GM12878 (cell line): ENCODE results near the gene KLC3. TPM values are rescaled to one million over a fixed set of nuclear protein-coding genes. Genes with fewer than 3 reads are reported as not detected.
A peak's percentile ranks its signal among the peaks of the same experiment; 100 is the strongest.
"Not testable (repeated sequence)": the region's sequence is repeated elsewhere in the genome, so short reads cannot be mapped to it uniquely, and the experiment has no call there.

Experiments used
- ATAC-seq: fragments of 200-7000 bp; cut with Tn5 transposase; 3 replicates; pipeline ENCODE4 v1.9.1; 2020; ENCODE audit warnings: mild to moderate bottlenecking, moderate library complexity
- BruUV-seq: library from RNA; stranded (reverse); fragments of 400-500 nt; replicated peaks from 2 replicates; lab custom pipeline; 2021; lab: Mats Ljungman, UMichigan
- CTCF ChIA-PET: fragments of 300-600 bp; sonication (Branson Sonifier 250); formaldehyde crosslinking; extraction: SDS; loops from one replicate; lab custom pipeline; 2021; ENCODE audit warnings: inconsistent platforms; lab: Yijun Ruan, JAX
- POLR2A ChIA-PET: fragments of 350-600 bp; formaldehyde crosslinking; extraction: SDS; loops from one replicate; lab custom pipeline; 2021; ENCODE audit warnings: inconsistent platforms; lab: Charles Lee
- RAD21 ChIA-PET: fragments of 300-600 bp; sonication (Branson Sonifier 250); formaldehyde crosslinking; loops from one replicate; lab custom pipeline; 2023; ENCODE audit warnings: antibody characterized with exemption; ENCODE audit not compliant: unreplicated experiment; lab: Charles Lee
- SMC1A ChIA-PET: fragments of 300-600 bp; sonication (Branson Sonifier 250); formaldehyde crosslinking; loops from one replicate; lab custom pipeline; 2023; ENCODE audit not compliant: unreplicated experiment, uncharacterized antibody; lab: Charles Lee
- DNase-seq: peaks from one replicate; pipeline ENCODE4 v3.0.0-alpha.2; 2011; ENCODE audit warnings: low read depth, low spot score
- FAIRE-seq: peaks from 3 replicates; lab custom pipeline; 2011; peaks lifted over from hg19 to GRCh38; lab: Jason Lieb, UNC
- H2AFZ ChIP-seq: 2 replicates; pipeline ENCODE4 v1.6.0; 2011; ENCODE audit warnings: low read depth, low read length, control low read depth; ENCODE audit not compliant: control insufficient read depth
- H3K27ac ChIP-seq: 2 replicates; pipeline ENCODE4 v1.5.1; 2011; ENCODE audit warnings: control low read depth; ENCODE audit not compliant: control insufficient read depth, insufficient read depth
- H3K27me3 ChIP-seq, 2 experiments: replicated peaks in 1 of 2; 2 replicates each; pipeline versions ENCODE4 v1.6.0 to v1.6.1; 2011; ENCODE audit warnings: low read length in 1 of 2; ENCODE audit not compliant: control insufficient read depth in 2 of 2, insufficient read depth in 2 of 2
- H3K36me3 ChIP-seq, 2 experiments: 2 replicates each; pipeline ENCODE4 v1.5.1; 2011; ENCODE audit warnings: low read length in 1 of 2; ENCODE audit not compliant: control insufficient read depth in 2 of 2, insufficient read depth in 2 of 2
- H3K4me1 ChIP-seq: 2 replicates; pipeline ENCODE4 v1.6.1; 2011; ENCODE audit warnings: mild to moderate bottlenecking, low read length, moderate library complexity, mixed read lengths; ENCODE audit not compliant: control insufficient read depth, insufficient read depth
- H3K4me2 ChIP-seq: 2 replicates; pipeline ENCODE4 v1.6.0; 2011; ENCODE audit warnings: control low read depth; ENCODE audit not compliant: control insufficient read depth, insufficient read depth
- H3K4me3 ChIP-seq: fragments of 200-600 bp; sonication (generic); 2 replicates; pipeline ENCODE4 v1.5.1; 2016
- H3K79me2 ChIP-seq: 2 replicates; pipeline ENCODE4 v1.6.0; 2011; ENCODE audit warnings: low read length; ENCODE audit not compliant: control insufficient read depth, insufficient read depth
- H3K9ac ChIP-seq: 2 replicates; pipeline ENCODE4 v1.8.0; 2011; ENCODE audit warnings: low read length, control low read depth, mixed read lengths; ENCODE audit not compliant: control insufficient read depth, insufficient read depth
- H3K9me3 ChIP-seq: replicated peaks from 3 replicates; pipeline ENCODE4 v1.5.1; 2011; ENCODE audit warnings: mild to moderate bottlenecking, low read length; ENCODE audit not compliant: control insufficient read depth, insufficient read depth
- H4K20me1 ChIP-seq: 2 replicates; pipeline ENCODE4 v1.6.0; 2011; ENCODE audit not compliant: control insufficient read depth, insufficient read depth
- ASH2L ChIP-seq: fragments of 300-600, 200-600 bp; sonication (generic); IDR thresholded peaks from 2 replicates; pipeline ENCODE4 v1.6.1; 2017; ENCODE audit warnings: low read depth, mild to moderate bottlenecking, borderline replicate concordance
- BHLHE40 ChIP-seq, 2 experiments: fragments of 450-650 bp in 1 of 2; IDR thresholded peaks; 2 replicates each; pipeline ENCODE4 v1.6.1; 2011 to 2017; ENCODE audit warnings: low read depth in 2 of 2, borderline replicate concordance in 1 of 2, improper control_type of control experiment in 1 of 2, low read length in 1 of 2, mild to moderate bottlenecking in 1 of 2
- KDM1A ChIP-seq: fragments of 200-600 bp; sonication (generic); IDR thresholded peaks from 2 replicates; pipeline ENCODE4 v1.6.1; 2016; ENCODE audit warnings: borderline replicate concordance
- MAX ChIP-seq: IDR thresholded peaks from 2 replicates; pipeline ENCODE4 v1.6.1; 2012; ENCODE audit warnings: low read depth, low read length, improper control_type of control experiment
- NFYB ChIP-seq: IDR thresholded peaks from 2 replicates; pipeline ENCODE4 v1.6.1; 2011; ENCODE audit warnings: low read depth, mild to moderate bottlenecking, low read length, improper control_type of control experiment, moderate library complexity; ENCODE audit not compliant: insufficient read depth
- POLR2AphosphoS5 ChIP-seq: IDR thresholded peaks from 2 replicates; pipeline ENCODE4 v1.6.1; 2011; ENCODE audit warnings: mild to moderate bottlenecking, low read length, inconsistent platforms
- SUZ12 ChIP-seq: fragments of 200-600 bp; sonication (generic); IDR thresholded peaks from one replicate; pipeline ENCODE4 v1.6.1; 2018; ENCODE audit warnings: antibody characterized with exemption, mild to moderate bottlenecking; ENCODE audit not compliant: unreplicated experiment
- USF1 ChIP-seq: IDR thresholded peaks from 2 replicates; pipeline ENCODE4 v1.6.1; 2011; ENCODE audit warnings: borderline replicate concordance, low read depth, mild to moderate bottlenecking, moderate library complexity, mixed read lengths, low read length; ENCODE audit not compliant: insufficient read depth; ENCODE audit errors: extremely low read length
- ZBED1 ChIP-seq: IDR thresholded peaks from 2 replicates; pipeline ENCODE4 v1.6.1; 2016; ENCODE audit warnings: borderline replicate concordance
- WGBS: methylation state at CpG from one replicate; pipeline ENCODE4 v1.1.6; 2016; ENCODE audit warnings: low lambda C conversion rate; ENCODE audit not compliant: insufficient replicate concordance, insufficient coverage; ENCODE audit errors: missing lambda C conversion rate; 5-methylcytosine and 5-hydroxymethylcytosine counted together
- in situ Hi-C: fragments of 300-500 bp; cut with MboI; formaldehyde crosslinking; loops from 9 replicates; pipeline ENCODE4 v1.14.3; 2018; ENCODE audit warnings: mixed read lengths
- intact Hi-C: fragments of 100-400 bp; cut with micrococcal nuclease; formaldehyde crosslinking; loops from one replicate; pipeline ENCODE4 v1.14.2; 2022; ENCODE audit not compliant: unreplicated experiment
- polyA plus RNA-seq, 11 experiments: library from polyadenylated mRNA; depleted of rRNA in 4 of 11; unstranded in 6 of 11; stranded (reverse) in 5 of 11; fragments of >200 nt; fragmentation: Nextera tagmentation in 4 of 11; fragmentation: Illumina TruSeq in 1 of 11; extraction: Ambion mirVana in 4 of 11; extraction: Trizol in 1 of 11; gene quantifications; 1 replicate in 1 of 11; 2 replicates in 10 of 11; pipeline versions ENCODE4 v1.2.1 to v1.2.3, GENCODE V29; 2011 to 2016; ENCODE audit warnings: inconsistent platforms in 2 of 11, missing spikeins in 2 of 11, low read depth in 1 of 11
- total RNA-seq, 4 experiments: library from RNA; depleted of rRNA in 3 of 4; stranded (reverse); fragments of >200 nt in 3 of 4; fragmentation: Illumina TruSeq in 1 of 4; extraction: Trizol in 1 of 4; gene quantifications; 2 replicates each; pipeline versions ENCODE4 v1.2.1 to v1.2.3, GENCODE V29; 2013 to 2021
- TF ChIP-seq, protein P1 (sequence below): IDR thresholded peaks from 2 replicates; pipeline ENCODE4 v1.6.1; 2012; ENCODE audit warnings: low read depth, low read length, improper control_type of control experiment

The KLC3 gene
- total and polyA plus RNA-seq, 10 of the 15 experiments (the other 5 are each of a cell fraction or from before 2014, with no cell fraction given), result 0.03 to 0.38 (median 0.28) TPM; not detected in 5

- DNase-seq, result no peak
- intact Hi-C loops (loop anchor here (10.0 kb wide), 1 partner anchor 239 kb away; the partner anchor contains the start of gene PPP1R37), in situ Hi-C loops (loop anchor here (10.0 kb wide), 1 partner anchor 429 kb away; the partner anchor contains the start of gene APOE)
- Histone ChIP-seq H3K4me1 (no peaks in the 10 kb centered on the region; the same call in 1 of the 2 replicates), H3K36me3 (no peaks in the 10 kb centered on the region), H3K4me2 (no peak overlapping the region), H3K79me2 (no peaks in the 10 kb centered on the region), H3K9ac (no peak overlapping the region), H3K9me3 (no peaks in the 10 kb centered on the region), H3K27me3 (no peaks in the 10 kb centered on the region), H4K20me1 (no peaks in the 10 kb centered on the region), H2AFZ (no peak overlapping the region), H3K27ac (no peak overlapping the region), H3K4me3 (no peak overlapping the region)
- ChIA-PET SMC1A (no interaction called here), RAD21 (no interaction called here), POLR2A (interaction anchor here (0.6 to 1.4 kb wide), 3 partner anchors 28 to 155 kb away, joined by 3 to 7 read pairs (median 3); partner anchors contain the start of genes BLOC1S3 and TRAPPC6A), CTCF (interaction anchor here (0.6 to 1.0 kb wide), 2 partner anchors 68 to 242 kb away, joined by 3 read pairs; no protein-coding TSS in a partner anchor)
- no peak for ATAC-seq
- WGBS, result 62% methylated on average over 10 of the region's 10 CpGs
- TF ChIP-seq MAX (no peak), USF1 (peak; percentile 58), ZBED1 (no peak), BHLHE40 (IDR thresholded peaks at IDR 0.05; ENCODE audit: borderline replicate concordance in 1 of 2, low read depth in 2 of 2, low read length in 1 of 2) (no peak), ASH2L (no peak), NFYB (0 out of 2 replicates have a peak, but pooled peaks have one; percentile 11), SUZ12 (no peak), KDM1A (no peak), POLR2AphosphoS5 (no peak)
- TF ChIP-seq, protein P1, sequence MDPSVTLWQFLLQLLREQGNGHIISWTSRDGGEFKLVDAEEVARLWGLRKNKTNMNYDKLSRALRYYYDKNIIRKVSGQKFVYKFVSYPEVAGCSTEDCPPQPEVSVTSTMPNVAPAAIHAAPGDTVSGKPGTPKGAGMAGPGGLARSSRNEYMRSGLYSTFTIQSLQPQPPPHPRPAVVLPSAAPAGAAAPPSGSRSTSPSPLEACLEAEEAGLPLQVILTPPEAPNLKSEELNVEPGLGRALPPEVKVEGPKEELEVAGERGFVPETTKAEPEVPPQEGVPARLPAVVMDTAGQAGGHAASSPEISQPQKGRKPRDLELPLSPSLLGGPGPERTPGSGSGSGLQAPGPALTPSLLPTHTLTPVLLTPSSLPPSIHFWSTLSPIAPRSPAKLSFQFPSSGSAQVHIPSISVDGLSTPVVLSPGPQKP, result no peak
- BruUV-seq, result no TSS peak
- no peak for FAIRE-seq
These were observed 6.8 kb upstream of the KLC3 start for GRCh38 chr19:45333609-45334303.

- H3K27me3 ChIP-seq, SMC1A ChIA-PET, DNase-seq, RAD21 ChIA-PET, H3K27ac ChIP-seq, H3K4me2 ChIP-seq, H3K9ac ChIP-seq, H4K20me1 ChIP-seq, ATAC-seq, FAIRE-seq, BruUV-seq, H3K79me2 ChIP-seq, H3K36me3 ChIP-seq, H3K9me3 ChIP-seq, H2AFZ ChIP-seq, H3K4me3 ChIP-seq, H3K4me1 ChIP-seq: not testable (repeated sequence)
- WGBS, result 44% methylated on average over 4 of the region's 4 CpGs
- in situ Hi-C loops (loop anchor here (10.0 kb wide), 1 partner anchor 430 kb away; the partner anchor contains the start of gene APOE), intact Hi-C loops (loop anchor here (5.0 to 10.0 kb wide), 5 partner anchors 83 to 428 kb away; partner anchors contain the start of genes APOE, MARK4 and PPP1R37)
- POLR2A ChIA-PET, result interaction anchor here (0.7 to 1.4 kb wide), 2 partner anchors 156 to 320 kb away, joined by 6 to 7 read pairs; partner anchors contain the start of genes BLOC1S3 and TRAPPC6A
- CTCF ChIA-PET, result interaction anchor here (0.6 to 1.0 kb wide), 2 partner anchors 186 to 243 kb away, joined by 3 to 4 read pairs; no protein-coding TSS in a partner anchor
These were observed 5.7 kb upstream of the KLC3 start for GRCh38 chr19:45334881-45335280.
